Measurements from ENCODE around the gene SNCB.

The SNCB gene

DNA sequence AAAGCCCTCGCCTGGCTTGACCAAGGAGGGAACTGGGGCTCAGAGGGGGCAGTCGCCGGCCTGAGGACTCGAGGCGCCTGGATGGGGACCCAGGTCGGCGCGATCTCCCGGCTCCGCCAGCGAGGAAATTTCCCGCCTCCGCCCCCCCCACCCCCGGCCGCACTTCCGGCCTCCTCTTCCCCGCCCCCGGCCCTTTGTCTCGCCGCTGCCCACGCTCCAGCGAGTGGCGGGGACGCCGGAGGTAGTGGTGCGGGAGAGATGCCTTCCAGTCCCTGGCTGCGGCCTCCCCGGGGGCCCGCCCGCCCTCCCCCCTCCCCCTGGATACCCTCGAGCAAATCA lies 19.9 kb downstream of the SNCB start:
- TF ChIP-seq, protein P1, sequence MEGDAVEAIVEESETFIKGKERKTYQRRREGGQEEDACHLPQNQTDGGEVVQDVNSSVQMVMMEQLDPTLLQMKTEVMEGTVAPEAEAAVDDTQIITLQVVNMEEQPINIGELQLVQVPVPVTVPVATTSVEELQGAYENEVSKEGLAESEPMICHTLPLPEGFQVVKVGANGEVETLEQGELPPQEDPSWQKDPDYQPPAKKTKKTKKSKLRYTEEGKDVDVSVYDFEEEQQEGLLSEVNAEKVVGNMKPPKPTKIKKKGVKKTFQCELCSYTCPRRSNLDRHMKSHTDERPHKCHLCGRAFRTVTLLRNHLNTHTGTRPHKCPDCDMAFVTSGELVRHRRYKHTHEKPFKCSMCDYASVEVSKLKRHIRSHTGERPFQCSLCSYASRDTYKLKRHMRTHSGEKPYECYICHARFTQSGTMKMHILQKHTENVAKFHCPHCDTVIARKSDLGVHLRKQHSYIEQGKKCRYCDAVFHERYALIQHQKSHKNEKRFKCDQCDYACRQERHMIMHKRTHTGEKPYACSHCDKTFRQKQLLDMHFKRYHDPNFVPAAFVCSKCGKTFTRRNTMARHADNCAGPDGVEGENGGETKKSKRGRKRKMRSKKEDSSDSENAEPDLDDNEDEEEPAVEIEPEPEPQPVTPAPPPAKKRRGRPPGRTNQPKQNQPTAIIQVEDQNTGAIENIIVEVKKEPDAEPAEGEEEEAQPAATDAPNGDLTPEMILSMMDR (IDR thresholded peaks at IDR 0.05; ENCODE audit: insufficient read depth, low read depth, low read length, missing control alignments): no peak
- DNase-seq (ENCODE audit: low read depth): no peak
- peak overlapping the region; percentile 91 for H3K4me3 ChIP-seq (ENCODE audit: low read depth, low read length)

DNA sequence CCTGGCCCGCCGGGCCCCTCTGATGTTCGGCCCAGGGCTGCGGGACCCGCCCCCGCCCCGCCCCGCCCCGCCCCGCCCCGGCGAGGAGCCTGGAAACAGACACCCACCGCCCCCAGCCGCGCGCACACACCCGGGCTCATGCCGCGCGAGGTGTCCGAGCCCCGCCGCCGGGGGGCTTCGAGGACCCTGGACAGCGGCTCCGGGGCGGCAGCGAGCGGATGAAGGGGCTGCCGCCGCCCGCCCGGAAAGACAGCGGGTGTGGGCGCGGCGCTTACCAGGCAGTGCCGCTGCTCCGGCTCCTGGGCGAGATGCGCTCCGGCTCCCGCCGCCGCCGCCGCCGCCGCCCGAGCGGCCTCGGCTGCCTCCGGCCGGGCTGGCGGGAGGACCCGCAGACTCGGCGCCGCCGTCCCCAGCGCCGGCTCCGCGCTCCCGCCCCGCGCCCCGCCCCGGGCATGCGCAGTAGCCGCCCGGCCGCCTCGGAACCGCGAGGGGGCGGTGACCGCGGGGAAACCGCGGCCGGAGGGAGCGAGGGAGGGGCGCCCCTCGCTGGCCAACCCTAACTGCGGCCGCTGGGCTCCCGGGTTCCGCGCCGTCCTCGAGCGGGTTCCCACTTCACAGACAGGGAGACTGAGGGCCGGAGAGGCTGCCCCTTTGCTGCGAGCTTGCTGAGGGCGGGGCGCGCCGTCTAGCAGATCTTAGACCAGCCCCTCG lies 20.5 kb downstream of the SNCB start, which contains the start of gene GPRIN1:
Gene GPRIN1, minus strand, starts transcription at position 433 of the 711 bp plus-strand sequence. CDS start 10,322 bp downstream, outside the sequence.
- peak; percentile 77 for DNase-seq (ENCODE audit: low read depth)
- TF ChIP-seq, protein P1 (IDR thresholded peaks at IDR 0.05; ENCODE audit: insufficient read depth, low read depth, low read length, missing control alignments): peak; percentile 11
- peak within 1 kb of the TSS; percentile 91 for H3K4me3 ChIP-seq (ENCODE audit: low read depth, low read length)

DNA sequence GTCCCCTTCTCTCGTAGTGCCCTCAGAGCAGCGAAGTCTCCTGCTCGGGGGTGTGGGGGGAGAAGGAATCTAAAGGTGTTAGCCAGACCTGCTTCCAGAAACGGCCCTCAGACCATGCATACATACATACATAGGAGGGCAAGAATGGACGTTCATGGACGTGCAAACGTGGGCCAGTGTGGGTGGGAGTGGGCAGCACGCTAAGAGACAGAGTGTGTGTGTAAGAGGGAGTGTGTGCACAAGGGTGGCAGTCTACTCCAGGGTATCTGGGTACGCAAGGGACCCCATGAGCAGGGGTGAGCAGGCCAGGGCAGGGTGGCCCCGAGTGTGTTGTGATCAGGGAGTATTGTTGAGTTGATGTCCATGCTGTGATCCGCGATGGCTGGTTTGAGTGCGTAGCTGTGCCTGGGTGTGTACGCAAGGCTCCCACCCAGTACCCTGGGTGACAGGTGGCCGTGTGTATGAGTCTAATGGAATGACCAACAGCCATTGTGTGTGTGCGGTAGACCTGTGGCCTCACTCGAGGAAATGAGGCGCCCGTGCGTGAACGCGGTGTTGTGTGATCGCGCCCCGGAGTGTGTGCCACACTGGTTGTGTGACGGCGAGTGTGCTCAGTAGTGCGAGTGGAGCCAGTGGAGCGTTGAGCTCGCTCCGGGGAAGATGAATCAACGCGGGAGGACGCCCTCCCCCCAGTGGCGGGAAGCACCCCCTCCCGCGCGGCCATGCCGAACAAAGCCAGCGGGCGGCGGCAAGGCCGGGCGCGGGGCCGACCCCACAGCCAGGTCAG lies 21.2 kb downstream of the SNCB start:
- TF ChIP-seq, protein P1 (IDR thresholded peaks at IDR 0.05; ENCODE audit: insufficient read depth, low read depth, low read length, missing control alignments): no peak
- DNase-seq (ENCODE audit: low read depth): peak; percentile 55
- H3K4me3 ChIP-seq (ENCODE audit: low read depth, low read length): peak overlapping the region; percentile 58

DNA sequence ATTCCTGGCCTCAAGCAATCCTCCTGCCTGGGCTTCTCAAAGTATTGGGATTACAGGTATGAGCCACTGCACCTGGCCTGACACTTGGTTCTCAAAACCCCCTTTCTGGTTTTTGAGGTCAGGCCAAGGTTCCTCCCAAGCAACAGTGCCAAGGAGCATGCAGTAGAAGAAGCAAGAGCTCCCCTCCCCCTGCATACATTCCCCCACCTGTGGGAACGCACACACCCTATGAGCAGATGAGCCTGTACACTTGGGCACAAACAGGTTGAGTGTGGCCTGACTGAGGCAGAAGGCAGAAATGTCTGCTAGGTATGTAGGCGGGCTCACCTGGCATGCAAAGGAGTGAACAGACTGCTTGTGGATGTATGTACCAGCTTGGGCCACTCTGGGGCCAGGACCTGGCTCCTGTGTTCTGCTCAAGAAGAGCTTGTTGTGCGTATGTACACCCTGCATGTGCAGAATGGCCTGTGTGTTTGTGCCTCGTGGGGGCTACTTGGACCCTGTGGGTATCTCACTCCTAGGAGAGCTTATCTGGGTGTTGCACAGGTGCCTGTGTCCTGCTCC lies 22.1 kb downstream of the SNCB start:
- no peak for DNase-seq (ENCODE audit: low read depth)
- TF ChIP-seq, protein P1 (IDR thresholded peaks at IDR 0.05; ENCODE audit: insufficient read depth, low read depth, low read length, missing control alignments): no peak
- H3K4me3 ChIP-seq (ENCODE audit: low read depth, low read length): no peak overlapping the region

DNA sequence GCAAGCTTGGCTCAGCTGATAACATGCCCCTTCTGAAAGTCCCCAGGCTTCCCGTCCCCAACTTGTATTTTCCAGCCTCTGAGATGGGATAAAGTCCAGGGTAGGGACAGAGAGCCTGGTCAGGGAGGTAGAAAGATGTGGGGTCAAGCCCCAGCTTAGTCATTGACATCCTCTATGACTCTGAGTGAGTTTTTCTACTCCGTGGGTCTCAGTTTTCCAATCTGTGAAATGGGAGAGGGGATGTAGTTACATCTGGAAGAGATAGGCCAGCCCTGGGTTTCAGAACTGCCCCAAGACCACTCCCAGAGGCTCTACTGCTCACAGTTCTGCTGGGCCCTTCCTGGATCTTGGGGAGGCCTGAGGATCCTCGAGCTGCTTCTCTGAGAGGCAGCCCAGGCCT lies 23.5 kb downstream of the SNCB start:
- TF ChIP-seq, protein P1 (IDR thresholded peaks at IDR 0.05; ENCODE audit: insufficient read depth, low read depth, low read length, missing control alignments): no peak
- no peak overlapping the region for H3K4me3 ChIP-seq (ENCODE audit: low read depth, low read length)
- no peak for DNase-seq (ENCODE audit: low read depth)

DNA sequence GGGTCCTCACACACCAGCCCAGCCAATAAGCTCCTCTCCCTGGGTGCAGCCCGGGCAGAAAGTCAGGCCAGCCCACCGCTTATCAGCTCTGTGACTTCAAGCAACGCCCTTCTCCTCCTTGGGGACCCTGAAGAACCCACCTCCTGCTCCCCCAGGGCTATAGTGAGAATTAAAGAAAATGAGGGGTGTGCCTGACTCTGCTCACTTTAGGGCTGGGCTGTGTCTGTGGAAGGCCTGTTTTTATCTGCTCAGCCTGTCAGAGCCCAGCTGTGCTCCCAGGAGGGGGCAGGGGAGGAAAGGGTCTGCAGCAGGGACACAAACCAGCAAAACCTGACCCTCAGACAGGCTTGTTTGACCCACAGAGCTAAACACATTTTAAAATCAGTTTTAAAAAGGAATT lies 24.3 kb downstream of the SNCB start:
- no peak for DNase-seq (ENCODE audit: low read depth)
- H3K4me3 ChIP-seq (ENCODE audit: low read depth, low read length): no peak overlapping the region
- TF ChIP-seq, protein P1 (IDR thresholded peaks at IDR 0.05; ENCODE audit: insufficient read depth, low read depth, low read length, missing control alignments): no peak

Data from GM12865 (cell line).